H9 (cell line): Measurements from ENCODE around the gene MUS81. TPM values are rescaled to one million over a fixed set of nuclear protein-coding genes. Genes with fewer than 3 reads are reported as not detected.

Source experiments
- DNase-seq: peaks from one replicate; pipeline ENCODE4 v3.0.0-alpha.2; 2017
- H2AFZ ChIP-seq: one replicate; pipeline ENCODE4 v1.6.1; 2013; ENCODE audit warnings: mild to moderate bottlenecking, low read length, control low read depth, moderate library complexity
- H2AK5ac ChIP-seq: 2 replicates; pipeline ENCODE4 v1.6.1; 2013; ENCODE audit warnings: low read length, control low read depth, mixed read lengths; ENCODE audit not compliant: insufficient read length
- H2BK120ac ChIP-seq: one replicate; pipeline ENCODE4 v1.6.1; 2013; ENCODE audit warnings: low read depth, mild to moderate bottlenecking, low read length, control low read depth, inconsistent platforms; ENCODE audit not compliant: poor library complexity, severe bottlenecking
- H2BK12ac ChIP-seq: 2 replicates; pipeline ENCODE4 v1.6.1; 2013; ENCODE audit warnings: low read length, control low read depth, mixed read lengths, low read depth; ENCODE audit not compliant: insufficient read length
- H2BK15ac ChIP-seq: 2 replicates; pipeline ENCODE4 v1.6.1; 2013; ENCODE audit warnings: low read depth, low read length, control low read depth
- H2BK20ac ChIP-seq: one replicate; pipeline ENCODE4 v1.6.1; 2013; ENCODE audit warnings: low read depth, mild to moderate bottlenecking, low read length, control low read depth, inconsistent platforms; ENCODE audit not compliant: poor library complexity, severe bottlenecking
- H2BK5ac ChIP-seq: 2 replicates; pipeline ENCODE4 v1.6.1; 2013; ENCODE audit warnings: low read length, control low read depth, mixed read lengths; ENCODE audit not compliant: insufficient read length
- H3K14ac ChIP-seq: 2 replicates; pipeline ENCODE4 v1.6.1; 2013; ENCODE audit warnings: low read length, control low read depth; ENCODE audit not compliant: insufficient read depth
- H3K18ac ChIP-seq: 2 replicates; pipeline ENCODE4 v1.6.1; 2013; ENCODE audit warnings: low read depth, mild to moderate bottlenecking, mixed read lengths, low read length, control low read depth; ENCODE audit not compliant: insufficient read length
- H3K23ac ChIP-seq: 2 replicates; pipeline ENCODE4 v1.6.1; 2013; ENCODE audit warnings: low read length, control low read depth, mixed read lengths, low read depth; ENCODE audit not compliant: insufficient read length
- H3K23me2 ChIP-seq: 2 replicates; pipeline ENCODE4 v1.6.1; 2013; ENCODE audit warnings: low read depth, mild to moderate bottlenecking, mixed read lengths, low read length, control low read depth; ENCODE audit not compliant: insufficient read length, poor library complexity, severe bottlenecking
- H3K27ac ChIP-seq: 2 replicates; pipeline ENCODE4 v1.5.1; 2013; ENCODE audit warnings: low read length, control low read depth, mixed read lengths, low read depth; ENCODE audit not compliant: insufficient read length
- H3K27me3 ChIP-seq: 2 replicates; pipeline ENCODE4 v1.6.1; 2013; ENCODE audit warnings: low read length, control low read depth, inconsistent platforms; ENCODE audit not compliant: insufficient read depth
- H3K4ac ChIP-seq: 2 replicates; pipeline ENCODE4 v1.6.1; 2013; ENCODE audit warnings: low read depth, mild to moderate bottlenecking, control low read depth, inconsistent platforms, low read length, moderate library complexity
- H3K4me1 ChIP-seq: 2 replicates; pipeline ENCODE4 v1.6.1; 2013; ENCODE audit warnings: low read length, control low read depth, inconsistent platforms; ENCODE audit not compliant: insufficient read depth
- H3K4me2 ChIP-seq: 2 replicates; pipeline ENCODE4 v1.6.1; 2013; ENCODE audit warnings: low read length, control low read depth, mixed read lengths; ENCODE audit not compliant: insufficient read length, insufficient read depth
- H3K56ac ChIP-seq: 2 replicates; pipeline ENCODE4 v1.6.1; 2013; ENCODE audit warnings: low read depth, mild to moderate bottlenecking, mixed read lengths, low read length, control low read depth; ENCODE audit not compliant: insufficient read length
- H3K79me1 ChIP-seq: 2 replicates; pipeline ENCODE4 v1.6.1; 2013; ENCODE audit warnings: low read depth, mild to moderate bottlenecking, moderate library complexity, low read length, control low read depth, inconsistent platforms; ENCODE audit not compliant: insufficient read depth, poor library complexity, severe bottlenecking
- H3K79me2 ChIP-seq: 2 replicates; pipeline ENCODE4 v1.6.1; 2013; ENCODE audit warnings: low read length, control low read depth, inconsistent platforms; ENCODE audit not compliant: insufficient read depth
- H3K9ac ChIP-seq: 2 replicates; pipeline ENCODE4 v1.6.1; 2013; ENCODE audit warnings: low read length, control low read depth, mixed read lengths; ENCODE audit not compliant: insufficient read length; ENCODE audit errors: extremely low read depth
- H3K9me3 ChIP-seq: one replicate; pipeline ENCODE4 v1.6.1; 2013; ENCODE audit warnings: low read depth, low read length, inconsistent platforms; ENCODE audit not compliant: control insufficient read depth
- H3T11ph ChIP-seq: one replicate; pipeline ENCODE4 v1.6.1; 2013; ENCODE audit warnings: mild to moderate bottlenecking, low read length, control low read depth, inconsistent platforms
- H4K20me1 ChIP-seq: one replicate; pipeline ENCODE4 v1.6.1; 2013; ENCODE audit not compliant: control insufficient read depth, insufficient read length, insufficient read depth
- H4K5ac ChIP-seq: 2 replicates; pipeline ENCODE4 v1.6.1; 2013; ENCODE audit warnings: low read depth, mild to moderate bottlenecking, mixed read lengths, low read length, control low read depth; ENCODE audit not compliant: insufficient read length
- H4K8ac ChIP-seq: replicated peaks from 2 replicates; pipeline ENCODE4 v1.6.1; 2013; ENCODE audit warnings: low read length, control low read depth, mixed read lengths, low read depth; ENCODE audit not compliant: insufficient read length
- H4K91ac ChIP-seq: 2 replicates; pipeline ENCODE4 v1.6.1; 2013; ENCODE audit warnings: low read depth, mild to moderate bottlenecking, moderate library complexity, mixed read lengths, low read length, control low read depth; ENCODE audit not compliant: insufficient read length
- H3K27ac Mint-ChIP-seq, 3 experiments: 2 replicates in 2 of 3; 3 replicates in 1 of 3; pipeline ENCODE4 v1.8.0; 2020 to 2021; ENCODE audit warnings: mixed read lengths in 3 of 3, mild to moderate bottlenecking in 1 of 3, moderate library complexity in 1 of 3
- H3K27me3 Mint-ChIP-seq: 2 replicates; pipeline ENCODE4 v1.8.0; 2021; ENCODE audit warnings: low read depth, mild to moderate bottlenecking, moderate library complexity, mixed read lengths
- H3K36me3 Mint-ChIP-seq, 3 experiments: 2 replicates in 2 of 3; 3 replicates in 1 of 3; pipeline ENCODE4 v1.8.0; 2020 to 2021; ENCODE audit warnings: low read depth in 3 of 3, mixed read lengths in 3 of 3; ENCODE audit not compliant: insufficient read depth in 1 of 3
- H3K4me1 Mint-ChIP-seq, 2 experiments: 2 replicates each; pipeline ENCODE4 v1.8.0; 2020; ENCODE audit warnings: mixed read lengths in 2 of 2
- H3K4me3 Mint-ChIP-seq, 2 experiments: 2 replicates in 1 of 2; 3 replicates in 1 of 2; pipeline ENCODE4 v1.8.0; 2020 to 2021; ENCODE audit warnings: mild to moderate bottlenecking in 2 of 2, mixed read lengths in 2 of 2, moderate library complexity in 1 of 2
- H3K9me3 Mint-ChIP-seq, 2 experiments: 2 replicates in 1 of 2; 3 replicates in 1 of 2; pipeline ENCODE4 v1.8.0; 2020; ENCODE audit warnings: mild to moderate bottlenecking in 2 of 2, mixed read lengths in 2 of 2, moderate library complexity in 1 of 2
- CTCF ChIP-seq: fragments of 200-600 bp; sonication (generic); conservative IDR thresholded peaks from 3 replicates; pipeline ENCODE4 v1.8.0; 2021; ENCODE audit warnings: antibody characterized with exemption, mild to moderate bottlenecking
- WGBS: extraction: QIAGEN DNeasy Blood & Tissue Kit; methylation state at CpG from one replicate; pipeline ENCODE4 v1.1.7; 2013; ENCODE audit warnings: missing lambda C conversion rate, low lambda C conversion rate, mixed read lengths; ENCODE audit not compliant: insufficient read length; ENCODE audit errors: extremely low coverage; 5-methylcytosine and 5-hydroxymethylcytosine counted together
- total RNA-seq: library from RNA; stranded (reverse); gene quantifications from 2 replicates; pipeline ENCODE4 v1.2.1, GENCODE V29; 2021

The MUS81 gene
- total RNA-seq, 1 experiment from 2014 or later: 49.2 TPM

- Histone ChIP-seq H4K91ac (no peak overlapping the region), H4K8ac (no peak overlapping the region), H2BK120ac (no peak overlapping the region), H3K4me2 (no peak overlapping the region), H2BK5ac (no peak overlapping the region), H3K27me3 (peaks cover 15% of the 10 kb centered on the region; the same call in 1 of the 2 replicates), H2AK5ac (no peak overlapping the region), H3K9ac (no peak overlapping the region), H3T11ph (no peak overlapping the region), H3K79me1 (no peaks in the 10 kb centered on the region), H3K79me2 (no peaks in the 10 kb centered on the region), H3K27ac (no peak overlapping the region), H3K14ac (no peak overlapping the region), H3K4ac (no peak overlapping the region), H3K4me1 (no peaks in the 10 kb centered on the region), H3K9me3 (no peaks in the 10 kb centered on the region), H3K23me2 (peaks cover 9% of the 10 kb centered on the region), H3K23ac (no peak overlapping the region), H3K56ac (no peak overlapping the region), H2BK15ac (no peak overlapping the region), H2BK12ac (no peak overlapping the region), H4K5ac (no peak overlapping the region), H2BK20ac (no peak overlapping the region), H4K20me1 (no peaks in the 10 kb centered on the region), H2AFZ (no peak overlapping the region), H3K18ac (no peak overlapping the region)
- TF ChIP-seq CTCF: no peak
- Mint-ChIP-seq H3K36me3 (no peaks in the 10 kb centered on the region), H3K9me3 (no peaks in the 10 kb centered on the region; a peak in 1 of 5 replicates), H3K4me3 (no peak overlapping the region), H3K27ac (no peak overlapping the region), H3K4me1 (peaks cover 13 to 17% of the 10 kb centered on the region in 2 experiments), H3K27me3 (peaks cover 87% of the 10 kb centered on the region)
- WGBS: no CpG with 5 or more reads among the region's 8 CpGs
- no peak for DNase-seq
Measured at GRCh38 chr11:65903715-65904114, 43.5 kb downstream of the MUS81 start.
